CD4-positive, alpha-beta T cell treated with Interleukin-2 at 100 ng/mL for 4 hours (primary cell): ENCODE measurements around the gene MRPS22.

Source experiments
- DNase-seq: peaks from one replicate; pipeline ENCODE4 v3.0.0-alpha.2; 2020; ENCODE audit warnings: low spot score

Gene MRPS22

GRCh38 chr3:139343895-139344856 lies at the start of gene MRPS22:
Gene MRPS22, plus strand, starts transcription at chr3:139344020. Its CDS starts 7 bp downstream, at chr3:139344027.
- peak; percentile 87 for DNase-seq

GRCh38 chr3:139295040-139295439 lies 48.8 kb upstream of the MRPS22 start:
- DNase-seq: no peak

- no peak for DNase-seq
Measured at GRCh38 chr3:139296141-139296718, 47.6 kb upstream of the MRPS22 start.

GRCh38 chr3:139297588-139298311 lies 46.1 kb upstream of the MRPS22 start:
- DNase-seq: no peak

GRCh38 chr3:139299261-139300132 lies 44.3 kb upstream of the MRPS22 start:
- DNase-seq: no peak

- no peak for DNase-seq
Measured at GRCh38 chr3:139300416-139300815, 43.4 kb upstream of the MRPS22 start.

- no peak for DNase-seq
Measured at GRCh38 chr3:139301183-139301582, 42.6 kb upstream of the MRPS22 start.

GRCh38 chr3:139301654-139302053 lies 42.2 kb upstream of the MRPS22 start:
- DNase-seq: no peak

- no peak for DNase-seq
Measured at GRCh38 chr3:139302084-139302800, 41.6 kb upstream of the MRPS22 start.

GRCh38 chr3:139302801-139303113 lies 41.1 kb upstream of the MRPS22 start:
- DNase-seq: no peak

- DNase-seq: no peak
Measured at GRCh38 chr3:139303216-139303615, 40.6 kb upstream of the MRPS22 start.

- DNase-seq: no peak
Measured at GRCh38 chr3:139304383-139304782, 39.4 kb upstream of the MRPS22 start.

- DNase-seq: no peak
Measured at GRCh38 chr3:139306078-139306477, 37.7 kb upstream of the MRPS22 start.

- no peak for DNase-seq
Measured at GRCh38 chr3:139307072-139307491, 36.7 kb upstream of the MRPS22 start.

- no peak for DNase-seq
Measured at GRCh38 chr3:139307601-139308555, 35.9 kb upstream of the MRPS22 start.

- DNase-seq: no peak
Measured at GRCh38 chr3:139308560-139308959, 35.3 kb upstream of the MRPS22 start.

- no peak for DNase-seq
Measured at GRCh38 chr3:139309061-139309591, 34.7 kb upstream of the MRPS22 start.

- DNase-seq: no peak
Measured at GRCh38 chr3:139309880-139310279, 33.9 kb upstream of the MRPS22 start.

- no peak for DNase-seq
Measured at GRCh38 chr3:139310474-139310933, 33.3 kb upstream of the MRPS22 start.

- no peak for DNase-seq
Measured at GRCh38 chr3:139311557-139311956, 32.3 kb upstream of the MRPS22 start.
